NCI-H748 (cell line): ENCODE measurements around the gene TPSAB1.
"Not testable (repeated sequence)": the region's sequence is repeated elsewhere in the genome, so short reads cannot be mapped to it uniquely, and the experiment has no call there.

Source experiments
- DNase-seq: peaks from one replicate; lab custom pipeline; 2025; ENCODE audit not compliant: unreplicated experiment; lab: John Stamatoyannopoulos, UW

Gene TPSAB1

GRCh38 chr16:1223355-1224214, 16.9 kb upstream of the TPSAB1 start:
- no peak for DNase-seq

GRCh38 chr16:1224558-1224957, 15.9 kb upstream of the TPSAB1 start:
- no peak for DNase-seq

GRCh38 chr16:1225051-1225451, 15.5 kb upstream of the TPSAB1 start, which contains the start of gene TPSG1:
TPSG1 (minus strand) TSS chr16:1225268; CDS start chr16:1225252, 16 bp downstream.
- no peak for DNase-seq

GRCh38 chr16:1225728-1226311, 14.7 kb upstream of the TPSAB1 start:
- not testable (repeated sequence) for DNase-seq

DNA sequence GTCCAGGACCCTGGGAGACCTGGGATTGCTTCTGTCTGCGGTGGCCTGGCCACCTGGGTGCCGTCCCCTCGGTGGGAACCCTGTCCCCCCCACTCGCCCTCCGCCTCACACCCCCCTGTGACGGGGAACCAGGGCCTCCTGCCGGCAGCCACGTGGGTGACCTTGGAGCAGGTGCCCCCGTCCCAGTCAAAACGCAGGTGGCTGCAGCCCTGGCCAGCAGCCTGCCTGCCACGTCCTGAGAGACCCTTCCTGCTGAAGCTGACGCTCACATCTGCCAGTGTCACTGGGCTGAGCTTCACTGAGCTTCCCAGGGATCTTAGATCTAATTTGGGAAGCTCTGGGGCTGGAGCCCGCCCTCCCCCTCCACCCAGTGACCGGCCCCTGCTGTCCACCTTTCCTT, 13.8 kb upstream of the TPSAB1 start:
- DNase-seq: not testable (repeated sequence)

- not testable (repeated sequence) for DNase-seq
These were observed 12.3 kb upstream of the TPSAB1 start for GRCh38 chr16:1228227-1228626.

- DNase-seq: not testable (repeated sequence)
These were observed 11.0 kb upstream of the TPSAB1 start for GRCh38 chr16:1229476-1229875.

DNA sequence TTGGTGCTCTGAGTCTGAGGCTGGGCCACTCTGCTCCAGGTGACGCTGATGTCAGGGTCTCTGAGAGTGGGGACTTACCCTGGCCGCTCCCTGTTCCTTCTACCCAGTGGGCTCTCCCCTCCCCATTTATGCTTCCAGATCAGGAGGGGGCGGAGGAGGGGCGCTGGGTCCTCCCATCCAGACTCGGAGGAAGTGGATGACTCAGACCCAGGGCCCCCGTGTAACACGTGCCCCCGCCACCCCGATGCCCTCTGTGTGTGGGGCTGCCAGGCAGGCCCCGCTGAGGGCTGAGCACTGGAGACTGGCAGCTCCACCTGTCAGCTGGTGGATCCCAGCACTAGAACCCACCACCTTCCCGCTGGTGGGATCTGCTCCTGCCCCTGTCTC, 10.4 kb upstream of the TPSAB1 start, which contains the start of gene TPSB2:
Gene TPSB2 (minus strand): TSS at position 101 of the 387 bp plus-strand sequence. CDS start 233 bp downstream, outside the sequence.
- DNase-seq: not testable (repeated sequence)

GRCh38 chr16:1230471-1231212, 9.9 kb upstream of the TPSAB1 start:
- DNase-seq: not testable (repeated sequence)

DNA sequence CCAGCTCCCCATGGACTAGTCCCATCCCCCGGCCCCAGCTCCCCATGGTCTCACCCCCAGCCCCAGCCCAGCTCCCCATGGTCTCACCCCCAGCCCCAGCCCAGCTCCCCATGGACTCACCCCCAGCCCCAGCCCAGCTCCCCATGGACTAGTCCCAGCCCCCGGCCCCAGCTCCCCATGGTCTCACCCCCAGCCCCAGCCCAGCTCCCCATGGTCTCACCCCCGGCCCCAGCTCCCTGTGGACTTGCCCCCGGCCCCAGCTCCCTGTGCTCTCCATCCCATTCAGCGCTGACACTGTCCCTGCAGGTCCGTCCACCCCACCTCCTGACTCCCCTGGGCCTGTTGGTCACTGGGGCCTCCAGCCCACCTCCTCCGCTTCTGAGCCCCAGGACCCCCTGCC, 9.2 kb upstream of the TPSAB1 start:
- not testable (repeated sequence) for DNase-seq

GRCh38 chr16:1232049-1232748, 8.3 kb upstream of the TPSAB1 start:
- DNase-seq: not testable (repeated sequence)

GRCh38 chr16:1236659-1237058, 3.8 kb upstream of the TPSAB1 start:
- not testable (repeated sequence) for DNase-seq

DNA sequence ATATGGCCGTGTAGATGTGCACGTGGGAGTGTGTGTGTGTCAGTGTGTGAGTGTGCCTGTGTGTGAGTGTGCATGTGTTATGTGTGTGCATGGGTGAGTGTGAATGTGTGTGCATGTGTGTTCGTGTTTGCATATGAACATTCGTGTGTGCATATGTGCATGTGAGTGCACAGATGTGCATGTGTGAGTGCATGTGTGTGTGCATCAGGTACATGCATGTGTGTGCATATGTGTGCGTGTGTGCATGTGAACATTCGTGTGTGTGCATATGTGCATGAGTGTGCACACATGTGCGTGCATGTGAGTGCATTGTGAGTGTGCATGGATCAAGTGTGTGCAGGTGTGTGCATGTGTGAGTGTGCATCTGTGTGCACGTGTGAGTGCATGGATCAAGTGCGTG, 2.5 kb upstream of the TPSAB1 start:
- no peak for DNase-seq

DNA sequence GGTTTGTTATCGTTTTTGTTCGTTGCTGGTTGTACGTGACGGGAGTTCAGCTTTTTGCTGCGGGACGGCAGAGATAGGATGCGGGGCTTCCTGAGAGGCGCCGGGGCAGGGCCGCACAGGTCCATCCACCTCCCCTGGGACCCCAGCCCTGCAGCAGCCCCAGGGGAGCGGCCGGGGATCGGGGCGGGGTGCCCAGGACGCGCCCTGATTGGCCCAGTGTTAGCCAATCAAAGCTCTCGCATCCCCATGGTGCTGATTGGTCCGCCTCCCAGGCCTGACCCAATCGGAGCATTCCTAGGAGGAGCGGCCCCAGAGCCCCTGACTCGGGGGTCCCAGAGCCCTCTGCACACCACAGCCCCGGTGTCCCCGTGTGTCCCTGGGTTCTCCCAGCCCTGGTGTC, 1.6 kb upstream of the TPSAB1 start:
- not testable (repeated sequence) for DNase-seq

DNA sequence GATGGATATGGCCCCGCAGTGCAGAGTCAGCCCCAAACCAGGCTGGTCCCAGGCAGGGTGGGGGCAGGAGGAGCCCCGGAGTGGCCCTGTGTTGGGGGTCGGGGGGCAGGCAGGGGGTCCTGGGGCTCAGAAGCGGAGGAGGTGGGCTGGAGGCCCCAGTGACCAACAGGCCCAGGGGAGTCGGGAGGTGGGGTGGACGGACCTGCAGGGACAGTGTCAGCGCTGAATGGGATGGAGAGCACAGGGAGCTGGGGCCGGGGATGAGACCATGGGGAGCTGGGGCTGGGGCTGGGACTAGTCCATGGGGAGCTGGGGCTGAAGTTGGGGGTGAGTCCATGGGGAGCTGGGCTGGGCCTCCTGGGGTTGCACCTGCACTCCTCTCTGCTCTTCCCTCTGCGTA, 930 bp upstream of the TPSAB1 start:
- not testable (repeated sequence) for DNase-seq

GRCh38 chr16:1241081-1241480, 576 bp downstream of the TPSAB1 start:
- DNase-seq: not testable (repeated sequence)

GRCh38 chr16:1243363-1243762, 2.9 kb downstream of the TPSAB1 start:
- DNase-seq: not testable (repeated sequence)

DNA sequence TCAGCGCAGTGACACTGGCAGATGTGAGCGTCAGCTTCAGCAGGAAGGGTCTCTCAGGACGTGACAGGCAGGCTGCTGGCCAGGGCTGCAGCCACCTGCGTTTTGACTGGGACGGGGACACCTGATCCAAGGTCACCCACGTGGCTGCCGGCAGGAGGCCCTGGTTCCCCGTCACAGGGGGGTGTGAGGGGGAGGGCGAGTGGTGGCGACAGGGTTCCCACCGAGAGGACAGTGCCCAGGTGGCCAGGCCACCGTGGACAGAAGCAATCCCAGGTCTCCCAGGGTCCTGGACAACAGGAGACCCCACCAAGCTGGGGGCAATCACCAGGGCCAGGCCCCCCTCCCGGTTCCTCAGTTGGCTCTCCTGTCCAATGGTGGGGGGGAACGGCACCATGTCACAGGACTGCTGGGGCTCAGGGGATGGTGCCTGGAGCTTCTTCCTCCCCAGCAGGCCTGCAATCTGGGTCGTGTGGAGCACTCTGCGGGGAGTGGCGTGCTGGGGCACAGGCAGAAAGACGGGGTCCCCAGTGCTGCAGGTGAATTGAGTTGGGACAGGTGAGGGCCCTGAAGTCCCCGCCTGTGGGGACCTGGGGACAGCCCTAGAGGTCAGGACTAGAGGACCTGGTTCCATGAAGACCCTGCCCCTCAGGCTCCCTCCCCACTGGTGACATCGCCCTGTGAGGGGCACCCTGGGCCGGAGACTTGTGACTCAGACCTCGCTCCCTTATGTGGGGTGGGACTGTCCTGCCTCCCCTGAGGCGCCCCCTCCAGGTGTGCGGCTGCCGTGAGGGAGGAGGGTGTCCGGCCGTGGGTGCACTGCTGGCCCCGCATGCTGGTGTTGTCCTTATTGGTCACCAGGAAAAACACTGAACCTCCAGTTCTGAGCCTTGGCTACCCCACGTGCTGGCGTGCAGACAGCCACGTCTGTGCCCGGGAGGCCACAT, 3.7 kb downstream of the TPSAB1 start:
- not testable (repeated sequence) for DNase-seq

GRCh38 chr16:1244881-1245280, 4.4 kb downstream of the TPSAB1 start:
- DNase-seq: no peak
